Measurements from ENCODE around the gene EPM2A. TPM values are rescaled to one million over a fixed set of nuclear protein-coding genes. Genes with fewer than 3 reads are reported as not detected.

The EPM2A gene
- total RNA-seq, 4 donors from 2014 or later, result 2.4 to 24.4 (median 6.6) TPM

GRCh38 chr6:145731447-145731846 lies 3.9 kb downstream of the EPM2A start:
- TF ChIP-seq CTCF (IDR thresholded peaks at IDR 0.05) (no peak), POLR2A (IDR thresholded peaks at IDR 0.05) (no peak)
- intact Hi-C loops (cut with DNase I), result no loop called here
- WGBS, 2 donors, result 67 to 78% methylated on average over 1 of the region's 1 CpG
- H3K36me3 ChIP-seq, result no peaks in the 10 kb centered on the region
- DNase-seq, result no peak
- H3K27ac ChIP-seq, result no peak overlapping the region
- H3K4me3 ChIP-seq, result no peak overlapping the region
- no peaks in the 10 kb centered on the region for H3K27me3 ChIP-seq
- H3K4me1 ChIP-seq, result peaks cover 0 to 22% (median 0%) of the 10 kb centered on the region in 3 donors
- peaks cover 0 to 8% (median 0%) of the 10 kb centered on the region in 3 donors for H3K9me3 ChIP-seq

DNA sequence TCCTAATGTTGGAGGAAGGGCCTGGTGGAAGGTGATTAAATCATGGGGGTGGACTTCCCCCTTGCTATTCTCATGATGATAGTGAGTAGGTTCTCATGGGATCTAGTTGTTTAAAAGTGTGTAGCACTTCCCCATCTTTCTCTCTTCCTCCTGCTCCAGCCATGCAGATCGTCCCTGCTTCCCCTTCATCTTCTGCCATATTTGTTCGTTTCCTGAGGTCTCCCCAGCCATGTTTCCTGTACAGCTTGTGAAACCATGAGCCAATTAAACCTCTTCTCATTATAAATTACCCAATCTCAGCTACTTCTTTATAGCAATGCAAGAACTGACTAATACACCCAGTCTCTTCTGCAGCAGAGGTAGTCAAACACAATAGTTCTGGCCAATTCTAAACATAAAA lies 5.4 kb downstream of the EPM2A start:
- no peak overlapping the region for H3K27ac ChIP-seq
- H3K4me3 ChIP-seq, result no peak overlapping the region
- no peak for TF ChIP-seq CTCF (IDR thresholded peaks at IDR 0.05)
- no peak for TF ChIP-seq POLR2A (IDR thresholded peaks at IDR 0.05)
- 81 to 86% methylated on average over 2 of the region's 2 CpGs for WGBS, 2 donors
- intact Hi-C loops (cut with DNase I), result no loop called here
- H3K4me1 ChIP-seq, result peaks cover 0 to 15% (median 0%) of the 10 kb centered on the region in 3 donors
- no peaks in the 10 kb centered on the region for H3K36me3 ChIP-seq
- H3K27me3 ChIP-seq, result no peaks in the 10 kb centered on the region
- H3K9me3 ChIP-seq, result peaks cover 0 to 8% (median 0%) of the 10 kb centered on the region in 3 donors
- no peak for DNase-seq

- H3K4me1 ChIP-seq, result peaks cover 0 to 9% (median 0%) of the 10 kb centered on the region in 3 donors
- intact Hi-C loops (cut with DNase I), result no loop called here
- H3K9me3 ChIP-seq, result peaks cover 0 to 9% (median 0%) of the 10 kb centered on the region in 3 donors
- TF ChIP-seq POLR2A (IDR thresholded peaks at IDR 0.05) (no peak), CTCF (IDR thresholded peaks at IDR 0.05) (no peak)
- no CpG with 5 or more reads among the region's 1 CpG for WGBS, 2 donors
- DNase-seq, result no peak
- no peaks in the 10 kb centered on the region for H3K36me3 ChIP-seq
- H3K4me3 ChIP-seq, result no peak overlapping the region
- H3K27ac ChIP-seq, result no peak overlapping the region
- H3K27me3 ChIP-seq, result no peaks in the 10 kb centered on the region
Observed at GRCh38 chr6:145728444-145729385, 6.6 kb downstream of the EPM2A start.

DNA sequence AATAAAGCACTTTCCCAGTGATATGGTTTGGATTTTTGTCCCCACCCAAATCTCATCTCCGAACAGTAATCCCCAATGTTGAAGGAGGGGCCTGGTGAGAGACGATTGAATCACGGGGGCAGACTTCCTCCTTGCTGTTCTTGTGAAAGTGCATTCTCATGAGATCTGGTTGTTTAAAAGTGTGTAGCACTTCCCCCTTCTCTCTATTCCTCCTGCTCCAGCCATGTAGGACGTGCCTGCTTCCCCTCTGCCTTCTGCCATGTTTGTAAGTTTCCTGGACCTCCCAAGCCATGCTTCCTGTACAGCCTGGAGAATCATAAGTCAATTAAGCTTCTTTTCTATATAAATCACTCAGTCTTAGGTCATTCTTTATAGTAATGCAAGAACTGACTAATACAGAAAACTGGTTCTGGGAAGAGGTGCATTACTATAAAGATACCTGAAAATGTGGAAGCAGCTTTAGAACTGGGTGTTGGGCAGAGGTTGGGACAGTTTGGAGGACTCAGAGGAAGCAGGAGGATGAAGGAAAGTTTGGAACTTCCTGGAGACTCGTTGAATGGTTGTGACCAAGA lies 7.4 kb downstream of the EPM2A start:
- WGBS, 2 donors, result 62 to 65% methylated on average over 5 of the region's 5 CpGs
- H3K4me1 ChIP-seq, result peaks cover 0 to 4% (median 0%) of the 10 kb centered on the region in 3 donors
- no peaks in the 10 kb centered on the region for H3K36me3 ChIP-seq
- peaks cover 0 to 12% (median 0%) of the 10 kb centered on the region in 3 donors for H3K9me3 ChIP-seq
- intact Hi-C loops (cut with DNase I), result no loop called here
- no peaks in the 10 kb centered on the region for H3K27me3 ChIP-seq
- H3K4me3 ChIP-seq, result no peak overlapping the region
- TF ChIP-seq CTCF (IDR thresholded peaks at IDR 0.05), result no peak
- TF ChIP-seq POLR2A (IDR thresholded peaks at IDR 0.05), result no peak
- H3K27ac ChIP-seq, result no peak overlapping the region
- DNase-seq, result no peak

- 76 to 85% methylated on average over 2 of the region's 2 CpGs for WGBS, 2 donors
- TF ChIP-seq POLR2A (IDR thresholded peaks at IDR 0.05) (no peak), CTCF (IDR thresholded peaks at IDR 0.05) (no peak)
- Histone ChIP-seq H3K27ac (no peak overlapping the region), H3K9me3 (peaks cover 0 to 12% (median 0%) of the 10 kb centered on the region in 3 donors), H3K4me1 (no peaks in the 10 kb centered on the region), H3K36me3 (no peaks in the 10 kb centered on the region), H3K27me3 (no peaks in the 10 kb centered on the region), H3K4me3 (no peak overlapping the region)
- DNase-seq, result no peak
- intact Hi-C loops (cut with DNase I), result no loop called here
Observed at GRCh38 chr6:145725570-145725969, 9.8 kb downstream of the EPM2A start.
